WTC11 (cell line): ENCODE measurements around the gene CCL25. TPM values are rescaled to one million over a fixed set of nuclear protein-coding genes. Genes with fewer than 3 reads are reported as not detected.

ENCODE experiments used
- ATAC-seq: fragments of 200-7000 bp; cut with Tn5 transposase; 2 replicates; pipeline ENCODE4 v1.10.0; 2021; ENCODE audit warnings: mild to moderate bottlenecking, moderate library complexity
- CTCF ChIA-PET: fragments of 300-600 bp; sonication (Branson Sonifier 250); formaldehyde crosslinking; loops from one replicate; lab custom pipeline; 2021; ENCODE audit warnings: antibody characterized with exemption; lab: Charles Lee
- POLR2A ChIA-PET: fragments of 350-600 bp; sonication (Branson Sonifier 250); formaldehyde crosslinking; loops from one replicate; lab custom pipeline; 2021; ENCODE audit warnings: antibody characterized with exemption; lab: Charles Lee
- DNase-seq: peaks from one replicate; pipeline ENCODE4 v3.0.0; 2021; ENCODE audit warnings: low spot score
- H3K27ac Mint-ChIP-seq: 2 replicates; pipeline ENCODE4 v1.8.0; 2021; ENCODE audit warnings: mixed read lengths
- H3K27me3 Mint-ChIP-seq: 2 replicates; pipeline ENCODE4 v1.8.0; 2021; ENCODE audit warnings: low read depth, mild to moderate bottlenecking, moderate library complexity, mixed read lengths
- H3K36me3 Mint-ChIP-seq: 2 replicates; pipeline ENCODE4 v1.8.0; 2021; ENCODE audit warnings: mixed read lengths
- H3K4me1 Mint-ChIP-seq: 2 replicates; pipeline ENCODE4 v1.8.0; 2022; ENCODE audit warnings: mixed read lengths
- H3K4me3 Mint-ChIP-seq: 2 replicates; pipeline ENCODE4 v1.8.0; 2021; ENCODE audit warnings: mild to moderate bottlenecking, moderate library complexity, mixed read lengths
- H3K9me3 Mint-ChIP-seq: 2 replicates; pipeline ENCODE4 v1.8.0; 2021; ENCODE audit warnings: mixed read lengths
- ATF1 ChIP-seq: sonication (generic); formaldehyde crosslinking; IDR thresholded peaks from 2 replicates; pipeline ENCODE4 v1.8.1; 2023; ENCODE audit warnings: mild to moderate bottlenecking, moderate library complexity, missing genetic modification reagents
- CREB1 ChIP-seq: sonication (generic); formaldehyde crosslinking; IDR thresholded peaks from 2 replicates; pipeline ENCODE4 v1.8.0; 2023; ENCODE audit warnings: mild to moderate bottlenecking, missing genetic modification reagents
- CREM ChIP-seq: sonication (generic); formaldehyde crosslinking; IDR thresholded peaks from 2 replicates; pipeline ENCODE4 v1.8.1; 2022; ENCODE audit warnings: mild to moderate bottlenecking, missing genetic modification reagents, moderate library complexity
- E2F1 ChIP-seq: sonication (generic); formaldehyde crosslinking; IDR thresholded peaks from 2 replicates; pipeline ENCODE4 v1.8.0; 2022; ENCODE audit warnings: mild to moderate bottlenecking, missing genetic modification reagents
- ETV6 ChIP-seq: sonication (generic); formaldehyde crosslinking; IDR thresholded peaks from 2 replicates; pipeline ENCODE4 v1.8.1; 2022; ENCODE audit warnings: mild to moderate bottlenecking, missing genetic modification reagents
- FOXJ3 ChIP-seq: sonication (generic); formaldehyde crosslinking; IDR thresholded peaks from 2 replicates; pipeline ENCODE4 v1.9.0; 2021; ENCODE audit warnings: missing genetic modification reagents, mild to moderate bottlenecking, borderline replicate concordance
- FOXK1 ChIP-seq: sonication (generic); formaldehyde crosslinking; IDR thresholded peaks from 2 replicates; pipeline ENCODE4 v1.8.0; 2022; ENCODE audit warnings: mild to moderate bottlenecking, moderate library complexity, missing genetic modification reagents
- FOXP1 ChIP-seq: sonication (generic); formaldehyde crosslinking; IDR thresholded peaks from 2 replicates; pipeline ENCODE4 v1.8.0; 2022; ENCODE audit warnings: missing genetic modification reagents, mild to moderate bottlenecking, moderate library complexity, borderline replicate concordance
- GTF2I ChIP-seq: fragments of 250-450 bp; sonication (Bioruptor Pico); conservative IDR thresholded peaks from 2 replicates; pipeline ENCODE4 v1.4.0; 2021; ENCODE audit warnings: mild to moderate bottlenecking
- IRF1 ChIP-seq: sonication (generic); formaldehyde crosslinking; IDR thresholded peaks from 2 replicates; pipeline ENCODE4 v1.8.0; 2023; ENCODE audit warnings: missing genetic modification reagents
- OVOL2 ChIP-seq: fragments of 250-450 bp; sonication (Bioruptor Pico); IDR thresholded peaks from 2 replicates; pipeline ENCODE4 v1.9.0; 2021; ENCODE audit warnings: mild to moderate bottlenecking, borderline replicate concordance
- SMAD4 ChIP-seq: sonication (generic); formaldehyde crosslinking; IDR thresholded peaks from 2 replicates; pipeline ENCODE4 v1.8.0; 2022; ENCODE audit warnings: mild to moderate bottlenecking, missing genetic modification reagents
- TEAD1 ChIP-seq: sonication (generic); formaldehyde crosslinking; IDR thresholded peaks from 2 replicates; pipeline ENCODE4 v1.8.0; 2022; ENCODE audit warnings: mild to moderate bottlenecking, missing genetic modification reagents
- ZBTB21 ChIP-seq: sonication (generic); formaldehyde crosslinking; IDR thresholded peaks from 2 replicates; pipeline ENCODE4 v1.8.1; 2023; ENCODE audit warnings: mild to moderate bottlenecking, missing genetic modification reagents, borderline replicate concordance
- ZNF121 ChIP-seq: sonication (generic); formaldehyde crosslinking; IDR thresholded peaks from 2 replicates; pipeline ENCODE4 v1.8.0; 2023; ENCODE audit warnings: missing genetic modification reagents
- ZNF219 ChIP-seq: sonication (generic); formaldehyde crosslinking; IDR thresholded peaks from 2 replicates; pipeline ENCODE4 v1.8.0; 2023; ENCODE audit warnings: missing genetic modification reagents, mild to moderate bottlenecking, borderline replicate concordance
- ZNF232 ChIP-seq: sonication (generic); formaldehyde crosslinking; IDR thresholded peaks from 2 replicates; pipeline ENCODE4 v1.8.0; 2022; ENCODE audit warnings: mild to moderate bottlenecking, missing genetic modification reagents
- ZNF396 ChIP-seq: fragments of 250-450 bp; sonication (Bioruptor Pico); IDR thresholded peaks from 2 replicates; pipeline ENCODE4 v1.8.0; 2021; ENCODE audit warnings: mild to moderate bottlenecking, moderate library complexity, borderline replicate concordance
- total RNA-seq: library from RNA; stranded (reverse); gene quantifications from 3 replicates; pipeline ENCODE4 v1.2.3, GENCODE V29; 2021
- TF ChIP-seq, protein P1 (sequence below): sonication (generic); formaldehyde crosslinking; IDR thresholded peaks from 2 replicates; pipeline ENCODE4 v1.8.1; 2023; ENCODE audit warnings: mild to moderate bottlenecking, missing genetic modification reagents
- TF ChIP-seq, protein P2 (sequence below): sonication (generic); formaldehyde crosslinking; IDR thresholded peaks from 2 replicates; pipeline ENCODE4 v1.8.1; 2022; ENCODE audit warnings: mild to moderate bottlenecking, moderate library complexity, missing genetic modification reagents
- TF ChIP-seq, protein P3 (sequence below): sonication (generic); formaldehyde crosslinking; IDR thresholded peaks from 2 replicates; pipeline ENCODE4 v1.8.0; 2022; ENCODE audit warnings: mild to moderate bottlenecking, missing genetic modification reagents

Gene CCL25
- total RNA-seq, 1 experiment from 2014 or later: not detected

- no peak for TF ChIP-seq CREM (CRISPR knock-in tag)
- TF ChIP-seq FOXJ3 (CRISPR knock-in tag): no peak
Measured at GRCh38 chr19:8087876-8088275, 35.3 kb downstream of the CCL25 start (continued).

DNA sequence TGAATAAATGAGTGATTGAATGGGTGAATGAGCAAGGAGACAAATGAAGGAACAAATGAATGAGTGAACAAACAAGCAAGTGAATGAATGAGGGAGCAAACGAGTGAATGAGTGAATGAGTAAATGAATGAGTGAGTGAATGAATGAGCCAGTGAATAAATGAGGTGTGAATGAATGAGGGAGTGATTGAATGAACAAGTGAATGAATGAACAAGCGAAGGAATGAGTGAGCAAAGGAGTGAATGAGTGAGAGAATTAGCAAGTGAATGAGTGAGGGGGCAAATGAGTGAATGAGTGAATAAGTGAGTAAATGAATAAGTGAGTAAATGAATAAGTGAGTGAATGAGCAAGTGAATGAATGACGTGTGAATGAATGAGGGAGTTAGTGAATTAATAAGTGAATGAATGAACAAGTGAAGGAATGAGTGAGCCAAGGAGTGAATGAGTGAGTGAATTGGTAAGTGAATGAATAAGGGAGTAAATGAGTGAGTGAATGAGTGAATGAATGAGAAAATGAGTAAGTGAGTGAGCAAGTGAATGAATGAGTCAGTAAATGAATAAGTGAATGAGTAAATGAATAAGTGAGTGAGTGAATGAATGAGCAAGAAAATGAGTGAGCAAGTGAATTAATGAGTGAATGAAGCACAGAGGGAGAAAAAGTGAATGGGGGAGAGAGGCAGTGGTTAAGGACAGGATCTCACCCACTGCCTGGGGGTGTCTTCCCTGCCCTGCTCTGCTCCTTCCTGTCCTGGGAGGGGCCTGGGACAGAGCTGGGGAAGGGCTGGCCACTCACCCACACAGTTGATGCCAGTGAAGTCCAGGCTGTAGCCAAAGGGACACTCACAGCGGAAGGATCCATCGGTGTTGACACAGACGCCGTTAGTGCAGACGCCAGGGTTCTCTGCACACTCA lies 36.4 kb downstream of the CCL25 start:
- H3K4me3 Mint-ChIP-seq: no peak overlapping the region
- no peak for TF ChIP-seq IRF1 (CRISPR knock-in tag)
- no peak for TF ChIP-seq ZNF232 (CRISPR knock-in tag)
- TF ChIP-seq OVOL2 (CRISPR knock-in tag): no peak
- no peak for TF ChIP-seq SMAD4 (CRISPR knock-in tag)
- TF ChIP-seq ZNF121 (CRISPR knock-in tag): no peak
- TF ChIP-seq ZNF396 (CRISPR knock-in tag): no peak
- TF ChIP-seq, protein P1, sequence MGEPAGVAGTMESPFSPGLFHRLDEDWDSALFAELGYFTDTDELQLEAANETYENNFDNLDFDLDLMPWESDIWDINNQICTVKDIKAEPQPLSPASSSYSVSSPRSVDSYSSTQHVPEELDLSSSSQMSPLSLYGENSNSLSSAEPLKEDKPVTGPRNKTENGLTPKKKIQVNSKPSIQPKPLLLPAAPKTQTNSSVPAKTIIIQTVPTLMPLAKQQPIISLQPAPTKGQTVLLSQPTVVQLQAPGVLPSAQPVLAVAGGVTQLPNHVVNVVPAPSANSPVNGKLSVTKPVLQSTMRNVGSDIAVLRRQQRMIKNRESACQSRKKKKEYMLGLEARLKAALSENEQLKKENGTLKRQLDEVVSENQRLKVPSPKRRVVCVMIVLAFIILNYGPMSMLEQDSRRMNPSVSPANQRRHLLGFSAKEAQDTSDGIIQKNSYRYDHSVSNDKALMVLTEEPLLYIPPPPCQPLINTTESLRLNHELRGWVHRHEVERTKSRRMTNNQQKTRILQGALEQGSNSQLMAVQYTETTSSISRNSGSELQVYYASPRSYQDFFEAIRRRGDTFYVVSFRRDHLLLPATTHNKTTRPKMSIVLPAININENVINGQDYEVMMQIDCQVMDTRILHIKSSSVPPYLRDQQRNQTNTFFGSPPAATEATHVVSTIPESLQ (CRISPR knock-in tag): no peak
- no peak for TF ChIP-seq ETV6 (CRISPR knock-in tag)
- TF ChIP-seq TEAD1 (CRISPR knock-in tag): no peak
- TF ChIP-seq E2F1 (CRISPR knock-in tag): no peak
- no peak for TF ChIP-seq ATF1 (CRISPR knock-in tag)
- TF ChIP-seq FOXP1: no peak
- TF ChIP-seq, protein P2, sequence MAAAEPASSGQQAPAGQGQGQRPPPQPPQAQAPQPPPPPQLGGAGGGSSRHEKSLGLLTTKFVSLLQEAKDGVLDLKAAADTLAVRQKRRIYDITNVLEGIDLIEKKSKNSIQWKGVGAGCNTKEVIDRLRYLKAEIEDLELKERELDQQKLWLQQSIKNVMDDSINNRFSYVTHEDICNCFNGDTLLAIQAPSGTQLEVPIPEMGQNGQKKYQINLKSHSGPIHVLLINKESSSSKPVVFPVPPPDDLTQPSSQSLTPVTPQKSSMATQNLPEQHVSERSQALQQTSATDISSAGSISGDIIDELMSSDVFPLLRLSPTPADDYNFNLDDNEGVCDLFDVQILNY (CRISPR knock-in tag): no peak
- TF ChIP-seq ZNF219 (CRISPR knock-in tag): no peak
- TF ChIP-seq, protein P3, sequence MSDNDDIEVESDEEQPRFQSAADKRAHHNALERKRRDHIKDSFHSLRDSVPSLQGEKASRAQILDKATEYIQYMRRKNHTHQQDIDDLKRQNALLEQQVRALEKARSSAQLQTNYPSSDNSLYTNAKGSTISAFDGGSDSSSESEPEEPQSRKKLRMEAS (CRISPR knock-in tag): no peak
- no peak for TF ChIP-seq GTF2I (CRISPR knock-in tag)
- no peak for TF ChIP-seq CREB1 (CRISPR knock-in tag)
- TF ChIP-seq FOXK1: no peak
- no peak for TF ChIP-seq CREM (CRISPR knock-in tag)
- TF ChIP-seq ZBTB21 (CRISPR knock-in tag): no peak
- peaks cover 40% of the 10 kb centered on the region for H3K36me3 Mint-ChIP-seq
- ChIA-PET POLR2A (no interaction called here), CTCF (no interaction called here)
- DNase-seq (no peak), ATAC-seq (peak; percentile 28; the same call in 1 of the 2 replicates)
- no peak overlapping the region for H3K27ac Mint-ChIP-seq
- H3K9me3 Mint-ChIP-seq: no peaks in the 10 kb centered on the region
- H3K27me3 Mint-ChIP-seq: no peaks in the 10 kb centered on the region; the same call in 1 of the 2 replicates
- no peaks in the 10 kb centered on the region for H3K4me1 Mint-ChIP-seq
